Activated CD8-positive, alpha-beta memory T cell treated with anti-CD3 and anti-CD28 coated beads, Interleukin-2, amount 50 U/mL, for 1 hour (primary cell): Measurements from ENCODE around the gene MFSD1.

Source experiments
- DNase-seq: peaks from one replicate; pipeline ENCODE4 v3.0.0-alpha.2; 2020; ENCODE audit errors: extremely low read depth

MFSD1 gene

DNA sequence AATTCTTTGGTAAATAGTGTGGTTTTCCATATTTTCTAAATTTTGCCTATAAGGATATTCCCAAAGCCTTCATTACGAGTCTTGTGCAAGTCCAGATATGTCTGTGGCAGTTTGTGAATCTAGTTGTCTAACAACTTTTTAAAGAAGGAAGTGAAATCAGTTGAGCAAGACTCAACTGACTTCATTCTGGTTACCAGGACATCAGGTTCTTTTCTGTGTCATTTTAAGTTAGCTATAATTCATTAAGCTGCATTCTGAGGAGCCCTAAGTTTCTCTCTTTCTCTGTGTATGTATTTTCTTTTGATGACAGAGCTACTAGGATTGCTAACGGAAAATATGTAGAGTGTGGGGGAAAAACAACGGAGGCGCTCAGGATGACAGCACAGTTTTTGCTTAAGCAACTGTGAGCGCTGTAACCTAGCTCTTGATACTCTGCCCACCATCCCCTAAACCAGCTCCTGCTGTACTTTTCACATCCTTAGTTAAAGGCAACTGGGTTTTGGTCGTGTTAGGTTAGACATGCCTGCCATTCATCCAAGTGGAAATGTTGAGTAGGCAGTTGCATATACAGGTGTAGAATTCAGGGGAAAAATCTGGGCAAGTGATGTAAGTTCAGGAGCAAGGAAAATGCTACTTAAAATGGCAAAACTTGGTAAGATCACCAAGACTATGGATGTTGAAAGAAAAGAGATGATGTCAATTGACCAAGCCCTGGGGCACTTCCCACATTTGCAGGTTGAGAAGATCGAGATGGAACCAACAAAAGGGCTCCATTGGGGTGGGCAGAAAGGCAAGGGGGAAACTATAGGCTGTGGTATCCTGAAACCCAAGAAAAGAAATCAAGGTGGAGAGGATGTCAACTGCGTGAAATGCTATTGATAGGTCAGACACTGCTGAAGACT is 9.2 kb downstream of the MFSD1 start:
- DNase-seq = no peak

GRCh38 chr3:158819282-158819681 is 17.4 kb downstream of the MFSD1 start:
- no peak for DNase-seq

DNA sequence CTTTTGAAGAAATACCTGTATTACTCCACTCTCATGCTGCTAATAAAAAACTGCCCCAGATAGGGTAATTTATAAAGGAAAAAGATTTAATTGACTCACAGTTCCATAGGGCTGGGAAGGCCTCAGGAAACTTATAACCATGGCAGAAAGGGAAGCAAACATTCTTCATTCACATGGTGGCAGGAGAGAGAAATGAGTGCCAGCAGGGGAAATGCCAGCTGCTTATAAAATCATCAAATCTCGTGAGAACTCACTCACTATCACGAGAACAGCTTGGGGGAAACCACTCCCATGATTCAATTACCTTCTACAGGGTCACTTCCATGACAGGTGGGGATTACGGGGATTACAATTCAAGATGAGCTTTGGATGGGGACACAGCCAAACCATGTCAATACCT is 18.7 kb downstream of the MFSD1 start:
- DNase-seq = no peak

- no peak for DNase-seq
Measured at GRCh38 chr3:158821847-158822246, 20.0 kb downstream of the MFSD1 start.

DNA sequence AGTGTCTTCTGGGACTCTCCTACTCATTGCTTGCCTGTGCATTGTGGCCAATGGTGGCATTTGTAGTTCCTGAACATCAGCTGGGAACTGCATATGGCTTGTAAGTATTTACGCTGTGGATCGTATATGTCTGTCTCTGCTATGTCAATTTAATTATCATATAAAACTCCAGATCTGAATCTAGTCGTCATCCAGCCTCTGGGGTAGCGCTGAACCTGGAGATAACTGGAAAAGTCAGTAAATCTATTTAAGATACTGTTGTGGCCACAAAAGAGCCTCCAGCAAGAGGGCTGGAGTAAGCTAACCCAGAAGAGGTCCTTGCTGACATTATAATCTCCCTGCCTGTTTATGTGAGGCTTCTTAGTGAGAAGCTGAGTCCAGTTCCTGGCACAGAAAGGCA is 21.6 kb downstream of the MFSD1 start:
- DNase-seq = no peak

GRCh38 chr3:158827773-158828172 is 25.9 kb downstream of the MFSD1 start:
- no peak for DNase-seq

- DNase-seq = no peak
Measured at GRCh38 chr3:158830391-158830790, 28.5 kb downstream of the MFSD1 start.

- no peak for DNase-seq
Measured at GRCh38 chr3:158831861-158832260, 30.0 kb downstream of the MFSD1 start.

GRCh38 chr3:158835631-158836030 is 33.8 kb downstream of the MFSD1 start:
- DNase-seq = no peak

GRCh38 chr3:158836312-158836711 is 34.5 kb downstream of the MFSD1 start:
- no peak for DNase-seq

DNA sequence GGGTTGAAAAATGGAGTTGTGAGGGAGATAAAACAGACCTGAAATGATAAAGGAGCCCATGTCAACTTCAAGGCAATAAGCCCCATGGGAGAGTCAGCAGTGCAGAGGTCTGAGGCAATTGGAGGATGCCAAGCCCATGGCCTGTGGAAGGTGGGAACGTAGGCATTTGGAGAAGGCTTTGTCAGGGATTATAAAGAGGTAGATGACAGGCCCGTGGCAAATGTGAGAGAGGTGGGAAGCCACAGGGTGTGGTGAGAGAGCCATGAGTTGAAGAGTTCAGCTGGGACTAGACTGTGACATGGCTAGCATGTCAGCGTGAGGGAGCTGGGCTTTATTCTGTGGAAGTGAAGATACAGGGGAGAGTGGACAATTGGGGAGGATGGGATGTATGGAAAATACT is 35.4 kb downstream of the MFSD1 start:
- DNase-seq = no peak

- no peak for DNase-seq
Measured at GRCh38 chr3:158839966-158840365, 38.1 kb downstream of the MFSD1 start.

GRCh38 chr3:158841387-158841786 is 39.5 kb downstream of the MFSD1 start:
- no peak for DNase-seq

- DNase-seq = no peak
Measured at GRCh38 chr3:158842976-158843375, 41.1 kb downstream of the MFSD1 start.

- DNase-seq = no peak
Measured at GRCh38 chr3:158845765-158846350, 44.0 kb downstream of the MFSD1 start.

GRCh38 chr3:158846803-158847451 is 45.1 kb downstream of the MFSD1 start:
- no peak for DNase-seq

DNA sequence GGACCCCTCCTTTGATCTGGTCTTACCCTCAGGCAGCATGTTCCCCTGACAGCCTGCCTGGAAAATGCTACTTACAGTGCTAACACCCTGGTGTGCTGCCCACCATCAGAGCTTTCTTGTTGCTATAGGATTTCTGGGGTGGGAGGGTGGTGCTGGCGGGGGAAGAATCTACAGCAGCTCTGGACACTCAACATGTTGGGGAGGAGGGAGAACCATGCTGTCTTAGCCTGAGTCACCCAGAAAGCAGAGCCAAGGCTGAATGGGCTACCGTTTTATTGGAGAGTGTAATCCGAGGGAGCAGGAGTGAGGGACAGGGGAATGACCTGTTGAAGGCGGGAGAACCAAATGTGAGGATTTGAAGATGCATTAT is 45.6 kb downstream of the MFSD1 start:
- no peak for DNase-seq

DNA sequence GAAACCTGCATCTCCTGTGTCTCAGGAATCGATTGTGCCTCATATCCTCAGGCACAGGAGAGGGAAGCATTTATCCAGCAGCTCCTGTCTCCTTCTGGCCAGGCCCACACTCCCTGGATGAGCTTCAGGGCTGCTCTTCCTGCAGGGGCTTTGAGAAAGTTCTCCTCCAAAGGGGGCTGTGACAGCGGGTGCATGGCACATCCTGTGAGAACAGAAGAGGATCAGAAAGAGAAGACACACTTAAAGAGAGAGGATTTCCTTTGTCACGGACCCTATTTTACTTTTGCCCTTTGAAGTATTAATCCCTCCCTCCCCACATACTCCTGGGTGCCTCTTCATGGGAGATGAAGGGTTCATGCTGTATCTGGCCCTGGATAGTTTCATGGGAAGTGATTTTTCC is 46.0 kb downstream of the MFSD1 start:
- DNase-seq = no peak

DNA sequence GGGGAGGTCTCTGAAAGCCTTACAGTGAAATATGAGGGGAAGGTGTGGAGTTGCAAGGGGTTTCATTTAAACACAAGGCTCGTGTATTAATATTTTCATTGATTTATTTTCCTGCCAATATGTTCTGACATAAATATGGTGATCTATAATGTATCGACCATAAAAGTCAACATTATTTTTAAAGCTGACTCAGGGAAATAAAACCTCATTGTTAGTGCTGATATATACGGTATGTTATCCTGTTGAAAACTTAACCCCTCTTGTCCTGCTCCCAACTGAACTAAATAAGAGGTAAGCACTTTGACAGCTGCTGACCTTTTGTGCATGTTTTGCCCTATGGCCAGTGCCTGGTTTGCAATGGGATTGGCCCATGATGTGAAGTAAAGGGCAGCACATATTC is 47.9 kb downstream of the MFSD1 start:
- DNase-seq = no peak

GRCh38 chr3:158859362-158859761 is 57.5 kb downstream of the MFSD1 start:
- DNase-seq = no peak

GRCh38 chr3:158863247-158863646 is 61.4 kb downstream of the MFSD1 start:
- DNase-seq = no peak

GRCh38 chr3:158864492-158864891 is 62.6 kb downstream of the MFSD1 start:
- no peak for DNase-seq

DNA sequence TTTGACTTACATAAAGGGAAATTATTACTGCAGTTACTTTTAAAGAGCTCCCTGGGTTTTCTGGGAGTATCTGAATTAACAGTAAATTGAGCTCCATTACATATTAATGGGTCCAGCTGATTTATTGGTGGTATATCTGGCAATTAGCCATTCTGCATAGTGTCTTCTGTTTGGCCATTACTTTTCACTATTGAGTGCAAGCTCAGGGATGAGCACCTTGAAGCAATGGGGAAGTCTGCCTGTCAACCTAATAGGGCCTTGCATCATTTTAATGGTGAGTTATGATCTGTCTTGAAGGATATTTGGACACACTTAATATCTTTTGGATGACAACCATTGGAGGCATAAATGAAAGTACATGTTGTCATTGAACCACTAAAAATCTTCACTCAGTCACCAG is 73.8 kb downstream of the MFSD1 start:
- no peak for DNase-seq
